GM23248 (cell line): ENCODE results near the gene GRM7.

ENCODE experiments used
- EZH2 ChIP-seq: fragments of 200-600 bp; sonication (generic); IDR thresholded peaks from 2 replicates; pipeline ENCODE4 v1.6.1; 2018; ENCODE audit warnings: antibody characterized with exemption, mild to moderate bottlenecking; ENCODE audit not compliant: insufficient read depth, poor library complexity, severe bottlenecking
- EZH2phosphoT487 ChIP-seq: fragments of 200-600 bp; sonication (generic); IDR thresholded peaks from 2 replicates; pipeline ENCODE4 v1.6.1; 2018; ENCODE audit warnings: antibody characterized with exemption, moderate library complexity, mild to moderate bottlenecking, low read depth; ENCODE audit not compliant: insufficient read depth

GRCh38 chr3:7646851-7647250 is 785.9 kb downstream of the GRM7 start:
- TF ChIP-seq EZH2phosphoT487 = no peak
- no peak for TF ChIP-seq EZH2
